ENCODE results near the gene CASK.

CASK gene

GRCh38 chrX:41473936-41474725 is 449.2 kb downstream of the CASK start:
- TF ChIP-seq CTCF (IDR thresholded peaks at IDR 0.05; ENCODE audit: low read depth, low read length): no peak

GRCh38 chrX:41472231-41472815 is 451.0 kb downstream of the CASK start:
- no peak overlapping the region for H3K4me3 ChIP-seq (ENCODE audit: low read depth, low read length)
- TF ChIP-seq CTCF (IDR thresholded peaks at IDR 0.05; ENCODE audit: low read depth, low read length): no peak

More at GRCh38 chrX:41473936-41474725, 449.2 kb downstream of the CASK start:
- no peak overlapping the region for H3K4me3 ChIP-seq (ENCODE audit: low read depth, low read length)

GRCh38 chrX:41471786-41472185 is 451.6 kb downstream of the CASK start:
- no peak overlapping the region for H3K4me3 ChIP-seq (ENCODE audit: low read depth, low read length)
- no peak for TF ChIP-seq CTCF (IDR thresholded peaks at IDR 0.05; ENCODE audit: low read depth, low read length)

- TF ChIP-seq CTCF (IDR thresholded peaks at IDR 0.05; ENCODE audit: low read depth, low read length): no peak
- no peak overlapping the region for H3K4me3 ChIP-seq (ENCODE audit: low read depth, low read length)
Observed at GRCh38 chrX:41470706-41471105, 452.6 kb downstream of the CASK start.

- H3K4me3 ChIP-seq (ENCODE audit: low read depth, low read length): no peak overlapping the region
- no peak for TF ChIP-seq CTCF (IDR thresholded peaks at IDR 0.05; ENCODE audit: low read depth, low read length)
Observed at GRCh38 chrX:41468647-41469323, 454.6 kb downstream of the CASK start.

All from WI38 (cell line).